Brain microvascular endothelial cell (primary cell): Measurements from ENCODE around the gene ITIH3.
"Not testable (repeated sequence)": the region's sequence is repeated elsewhere in the genome, so short reads cannot be mapped to it uniquely, and the experiment has no call there.

ENCODE experiments used
- DNase-seq: peaks from one replicate; pipeline ENCODE4 v3.0.0-alpha.2; 2020
- H3K27ac ChIP-seq: fragments of 250-450 bp; sonication (Bioruptor Pico); 2 replicates; pipeline ENCODE4 v1.5.1; 2020; ENCODE audit warnings: mild to moderate bottlenecking, moderate library complexity
- H3K27me3 ChIP-seq: fragments of 250-450 bp; sonication (Bioruptor Pico); replicated peaks from 2 replicates; pipeline ENCODE4 v1.5.1; 2020; ENCODE audit warnings: mild to moderate bottlenecking
- H3K36me3 ChIP-seq: fragments of 250-450 bp; sonication (Bioruptor Pico); replicated peaks from 2 replicates; pipeline ENCODE4 v1.5.1; 2020; ENCODE audit warnings: mild to moderate bottlenecking
- H3K4me3 ChIP-seq: 2 replicates; pipeline ENCODE4 v1.5.1; 2011; ENCODE audit warnings: low read depth, mild to moderate bottlenecking, control low read depth, low read length, moderate library complexity
- CTCF ChIP-seq: IDR thresholded peaks from 2 replicates; pipeline ENCODE4 v1.5.1; 2011; ENCODE audit warnings: low read depth, mild to moderate bottlenecking, moderate library complexity, low read length, control low read depth, inconsistent platforms; ENCODE audit errors: missing control alignments
- in situ Hi-C: cut with HindIII; loops from 2 replicates; pipeline ENCODE4 v1.10.0; 2017; ENCODE audit warnings: low sequenced_read_pairs, low pct_ligation_motif_present

ITIH3 gene

GRCh38 chr3:52774066-52774713 is 20.4 kb upstream of the ITIH3 start:
- no peak for DNase-seq
- in situ Hi-C loops, result no loop called here

GRCh38 chr3:52774901-52775864 is 19.4 kb upstream of the ITIH3 start:
- Histone ChIP-seq H3K36me3 (no peaks in the 10 kb centered on the region), H3K4me3 (no peak overlapping the region), H3K27me3 (no peaks in the 10 kb centered on the region), H3K27ac (no peak overlapping the region)
- in situ Hi-C loops, result no loop called here
- no peak for TF ChIP-seq CTCF
- DNase-seq, result no peak

More at GRCh38 chr3:52774066-52774713, 20.4 kb upstream of the ITIH3 start:
- Histone ChIP-seq H3K4me3 (no peak overlapping the region), H3K36me3 (no peaks in the 10 kb centered on the region), H3K27me3 (no peaks in the 10 kb centered on the region), H3K27ac (no peak overlapping the region)
- TF ChIP-seq CTCF, result no peak

- DNase-seq, result no peak
- no peak overlapping the region for H3K27ac ChIP-seq
- no peak overlapping the region for H3K4me3 ChIP-seq
- H3K27me3 ChIP-seq, result no peaks in the 10 kb centered on the region
- in situ Hi-C loops, result no loop called here
- TF ChIP-seq CTCF, result no peak
- H3K36me3 ChIP-seq, result no peaks in the 10 kb centered on the region
These were observed 18.7 kb upstream of the ITIH3 start for GRCh38 chr3:52775877-52776276.

- H3K27me3 ChIP-seq, DNase-seq, H3K27ac ChIP-seq, H3K4me3 ChIP-seq, in situ Hi-C loops, H3K36me3 ChIP-seq: not testable (repeated sequence)
These were observed 18.1 kb upstream of the ITIH3 start for GRCh38 chr3:52776486-52776885.

- H3K27ac ChIP-seq, result no peak within 1 kb of the TSS
- peaks cover 4% of the 10 kb centered on the region for H3K27me3 ChIP-seq
- in situ Hi-C loops, result no loop called here
These were observed 17.3 kb upstream of the ITIH3 start, which contains the start of gene ITIH1 for GRCh38 chr3:52777127-52777958. Gene ITIH1, plus strand, starts transcription at chr3:52777599. Its CDS starts 17 bp downstream, at chr3:52777616.

More at GRCh38 chr3:52777127-52777958, 17.3 kb upstream of the ITIH3 start, which contains the start of gene ITIH1:
- TF ChIP-seq CTCF, result no peak
- Histone ChIP-seq H3K36me3 (no peaks in the 10 kb centered on the region), H3K4me3 (no peak within 1 kb of the TSS)
- DNase-seq, result no peak
